PC-3 (cell line): ENCODE results near the gene TMEM38A.

Source experiments
- EZH2 ChIP-seq: fragments of 300-600 bp; sonication (generic); IDR thresholded peaks from one replicate; pipeline ENCODE4 v1.6.1; 2017; ENCODE audit warnings: antibody characterized with exemption, mild to moderate bottlenecking, low read length; ENCODE audit not compliant: unreplicated experiment
- EZH2phosphoT487 ChIP-seq: fragments of 300-600 bp; sonication (generic); IDR thresholded peaks from 2 replicates; pipeline ENCODE4 v1.6.1; 2018; ENCODE audit warnings: mild to moderate bottlenecking, antibody characterized with exemption, low read length, borderline replicate concordance
- TF ChIP-seq, protein P1 (sequence below): fragments of 300-600 bp; sonication (generic); conservative IDR thresholded peaks from 2 replicates; pipeline ENCODE4 v1.5.1; 2017; ENCODE audit warnings: antibody characterized with exemption, low read depth, mild to moderate bottlenecking, low read length

DNA sequence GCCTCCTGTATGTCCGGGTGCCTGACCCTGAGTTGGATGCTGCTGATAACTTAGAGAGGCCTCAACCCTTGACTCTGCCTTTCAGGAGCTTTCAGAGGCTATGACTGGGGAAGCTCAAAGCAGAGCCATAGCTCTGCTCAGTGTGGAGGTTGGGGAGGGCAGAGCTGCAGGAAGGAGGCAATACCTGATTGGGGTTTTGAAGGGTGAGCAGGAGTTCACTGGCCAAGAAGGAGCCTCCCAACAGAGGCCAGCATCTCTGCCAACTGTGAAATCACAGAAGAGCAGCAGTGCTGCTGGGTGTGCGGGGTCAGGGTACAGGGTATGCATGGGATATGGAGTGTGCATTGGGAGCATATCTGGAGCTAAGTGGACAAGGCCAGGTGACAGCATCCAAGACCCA lies 21.6 kb downstream of the TMEM38A start:
- TF ChIP-seq, protein P1, sequence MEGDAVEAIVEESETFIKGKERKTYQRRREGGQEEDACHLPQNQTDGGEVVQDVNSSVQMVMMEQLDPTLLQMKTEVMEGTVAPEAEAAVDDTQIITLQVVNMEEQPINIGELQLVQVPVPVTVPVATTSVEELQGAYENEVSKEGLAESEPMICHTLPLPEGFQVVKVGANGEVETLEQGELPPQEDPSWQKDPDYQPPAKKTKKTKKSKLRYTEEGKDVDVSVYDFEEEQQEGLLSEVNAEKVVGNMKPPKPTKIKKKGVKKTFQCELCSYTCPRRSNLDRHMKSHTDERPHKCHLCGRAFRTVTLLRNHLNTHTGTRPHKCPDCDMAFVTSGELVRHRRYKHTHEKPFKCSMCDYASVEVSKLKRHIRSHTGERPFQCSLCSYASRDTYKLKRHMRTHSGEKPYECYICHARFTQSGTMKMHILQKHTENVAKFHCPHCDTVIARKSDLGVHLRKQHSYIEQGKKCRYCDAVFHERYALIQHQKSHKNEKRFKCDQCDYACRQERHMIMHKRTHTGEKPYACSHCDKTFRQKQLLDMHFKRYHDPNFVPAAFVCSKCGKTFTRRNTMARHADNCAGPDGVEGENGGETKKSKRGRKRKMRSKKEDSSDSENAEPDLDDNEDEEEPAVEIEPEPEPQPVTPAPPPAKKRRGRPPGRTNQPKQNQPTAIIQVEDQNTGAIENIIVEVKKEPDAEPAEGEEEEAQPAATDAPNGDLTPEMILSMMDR: no peak
- TF ChIP-seq EZH2 (no peak), EZH2phosphoT487 (no peak)
